ENCODE data around the gene KRTAP12-4.

DNA sequence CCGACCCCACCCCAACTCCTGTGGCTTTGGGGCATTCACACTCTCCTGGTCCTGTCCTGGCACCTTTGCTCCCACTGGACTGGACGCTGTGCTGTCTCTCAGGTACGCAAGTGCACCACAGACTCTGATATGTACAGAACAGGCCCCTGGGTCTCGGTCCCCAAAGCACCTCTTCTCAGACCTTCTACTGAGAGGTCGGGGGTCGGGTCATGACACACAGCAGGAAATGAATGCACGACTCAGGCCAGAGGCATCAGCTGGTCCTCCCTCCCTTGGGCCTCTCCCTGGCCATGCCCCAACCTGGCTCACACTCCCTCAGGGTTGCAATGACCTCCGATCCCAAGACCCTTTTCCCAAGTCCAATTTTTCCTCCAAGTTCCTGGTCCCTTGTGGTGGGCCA lies 40.7 kb upstream of the KRTAP12-4 start:
- TF ChIP-seq EZH2 (IDR thresholded peaks at IDR 0.05; ENCODE audit: low read depth), result no peak
- TF ChIP-seq, protein P1, sequence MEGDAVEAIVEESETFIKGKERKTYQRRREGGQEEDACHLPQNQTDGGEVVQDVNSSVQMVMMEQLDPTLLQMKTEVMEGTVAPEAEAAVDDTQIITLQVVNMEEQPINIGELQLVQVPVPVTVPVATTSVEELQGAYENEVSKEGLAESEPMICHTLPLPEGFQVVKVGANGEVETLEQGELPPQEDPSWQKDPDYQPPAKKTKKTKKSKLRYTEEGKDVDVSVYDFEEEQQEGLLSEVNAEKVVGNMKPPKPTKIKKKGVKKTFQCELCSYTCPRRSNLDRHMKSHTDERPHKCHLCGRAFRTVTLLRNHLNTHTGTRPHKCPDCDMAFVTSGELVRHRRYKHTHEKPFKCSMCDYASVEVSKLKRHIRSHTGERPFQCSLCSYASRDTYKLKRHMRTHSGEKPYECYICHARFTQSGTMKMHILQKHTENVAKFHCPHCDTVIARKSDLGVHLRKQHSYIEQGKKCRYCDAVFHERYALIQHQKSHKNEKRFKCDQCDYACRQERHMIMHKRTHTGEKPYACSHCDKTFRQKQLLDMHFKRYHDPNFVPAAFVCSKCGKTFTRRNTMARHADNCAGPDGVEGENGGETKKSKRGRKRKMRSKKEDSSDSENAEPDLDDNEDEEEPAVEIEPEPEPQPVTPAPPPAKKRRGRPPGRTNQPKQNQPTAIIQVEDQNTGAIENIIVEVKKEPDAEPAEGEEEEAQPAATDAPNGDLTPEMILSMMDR (conservative IDR thresholded peaks at IDR 0.05), result no peak

All from PC-9 (cell line).